ENCODE measurements around the gene TXNRD1. TPM values are rescaled to one million over a fixed set of nuclear protein-coding genes. Genes with fewer than 3 reads are reported as not detected.

Gene TXNRD1
- 10 to 100 TPM; 87.9 to 89.0 TPM for total RNA-seq

DNA sequence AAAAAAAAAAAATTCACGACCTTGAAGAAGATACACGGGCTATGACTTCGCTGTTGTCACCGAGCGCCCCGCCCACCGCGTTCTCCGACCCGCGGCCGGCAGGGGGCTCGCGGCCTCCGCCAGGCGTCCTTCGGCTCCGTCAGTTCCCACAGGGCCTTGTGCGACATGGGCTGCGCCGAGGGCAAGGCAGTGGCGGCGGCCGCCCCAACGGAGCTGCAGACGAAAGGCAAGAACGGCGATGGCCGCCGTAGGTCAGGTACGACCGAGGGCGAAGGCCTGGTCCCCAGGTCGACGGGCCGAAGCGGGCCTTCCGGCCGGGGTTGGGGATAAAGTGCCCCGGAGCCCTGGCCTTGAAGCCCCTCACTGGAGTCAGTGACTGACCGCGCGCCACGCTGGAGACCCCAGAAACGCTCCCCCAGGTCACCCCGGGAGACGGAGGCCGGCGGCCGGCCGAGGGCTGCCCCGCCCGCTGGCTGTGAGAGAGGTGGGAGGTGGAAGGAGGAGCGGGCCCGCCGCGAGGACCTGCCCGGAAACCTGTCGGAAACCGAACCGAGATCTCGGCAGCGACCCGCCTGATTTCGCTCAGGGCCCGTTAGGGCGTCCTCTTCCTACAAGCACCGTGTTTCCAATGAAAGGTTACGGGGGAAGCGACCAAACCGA is at the start of gene TXNRD1:
TXNRD1 (plus strand) TSS at position 142 of the 660 bp plus-strand sequence; CDS start at position 166, 24 bp downstream.
- H3K27ac Mint-ChIP-seq: peak within 1 kb of the TSS; percentile 78
- TF ChIP-seq, protein P1, sequence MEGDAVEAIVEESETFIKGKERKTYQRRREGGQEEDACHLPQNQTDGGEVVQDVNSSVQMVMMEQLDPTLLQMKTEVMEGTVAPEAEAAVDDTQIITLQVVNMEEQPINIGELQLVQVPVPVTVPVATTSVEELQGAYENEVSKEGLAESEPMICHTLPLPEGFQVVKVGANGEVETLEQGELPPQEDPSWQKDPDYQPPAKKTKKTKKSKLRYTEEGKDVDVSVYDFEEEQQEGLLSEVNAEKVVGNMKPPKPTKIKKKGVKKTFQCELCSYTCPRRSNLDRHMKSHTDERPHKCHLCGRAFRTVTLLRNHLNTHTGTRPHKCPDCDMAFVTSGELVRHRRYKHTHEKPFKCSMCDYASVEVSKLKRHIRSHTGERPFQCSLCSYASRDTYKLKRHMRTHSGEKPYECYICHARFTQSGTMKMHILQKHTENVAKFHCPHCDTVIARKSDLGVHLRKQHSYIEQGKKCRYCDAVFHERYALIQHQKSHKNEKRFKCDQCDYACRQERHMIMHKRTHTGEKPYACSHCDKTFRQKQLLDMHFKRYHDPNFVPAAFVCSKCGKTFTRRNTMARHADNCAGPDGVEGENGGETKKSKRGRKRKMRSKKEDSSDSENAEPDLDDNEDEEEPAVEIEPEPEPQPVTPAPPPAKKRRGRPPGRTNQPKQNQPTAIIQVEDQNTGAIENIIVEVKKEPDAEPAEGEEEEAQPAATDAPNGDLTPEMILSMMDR (IDR thresholded peaks at IDR 0.05): peak; percentile 83
- peaks cover 4% of the 10 kb centered on the region for H3K36me3 Mint-ChIP-seq (ENCODE audit: low read depth)
- intact Hi-C loops (cut with micrococcal nuclease): loop anchor here (1.0 to 5.0 kb wide), 3 partner anchors 72 to 143 kb away; partner anchors contain the start of gene EID3
- H3K4me3 Mint-ChIP-seq: peak within 1 kb of the TSS; percentile 66
- ChIA-PET CTCF (interaction anchor here (0.6 to 5.1 kb wide), 9 partner anchors 10 to 166 kb away, joined by 3 to 59 read pairs (median 4); partner anchors contain the start of gene EID3), POLR2A (interaction anchor here (0.8 to 9.3 kb wide), 4 partner anchors 61 to 136 kb away, joined by 3 to 118 read pairs (median 3); no protein-coding TSS in a partner anchor)
- DNase-seq (peak; percentile 89), ATAC-seq (peak; percentile 85)
- H3K9me3 Mint-ChIP-seq: peaks cover 2% of the 10 kb centered on the region
- H3K4me1 Mint-ChIP-seq (ENCODE audit: low read depth): peaks cover 33% of the 10 kb centered on the region
- no peaks in the 10 kb centered on the region for H3K27me3 Mint-ChIP-seq

GRCh38 chr12:104165801-104166200 is 49.8 kb upstream of the TXNRD1 start:
- intact Hi-C loops (cut with micrococcal nuclease): no loop called here
- Mint-ChIP-seq H3K4me3 (no peak overlapping the region), H3K4me1 (ENCODE audit: low read depth) (peaks cover 6% of the 10 kb centered on the region), H3K27ac (no peak overlapping the region), H3K9me3 (no peaks in the 10 kb centered on the region), H3K36me3 (ENCODE audit: low read depth) (no peaks in the 10 kb centered on the region), H3K27me3 (peaks cover 2% of the 10 kb centered on the region)
- TF ChIP-seq, protein P1 (IDR thresholded peaks at IDR 0.05): no peak
- CTCF ChIA-PET: interaction anchor here (1.0 to 1.1 kb wide), 2 partner anchors 34 to 57 kb away, joined by 3 read pairs; no protein-coding TSS in a partner anchor
- POLR2A ChIA-PET: interaction anchor here (1.3 kb wide), 1 partner anchor 15 kb away, joined by 3 read pairs; no protein-coding TSS in a partner anchor
- ATAC-seq: no peak
- DNase-seq: no peak

DNA sequence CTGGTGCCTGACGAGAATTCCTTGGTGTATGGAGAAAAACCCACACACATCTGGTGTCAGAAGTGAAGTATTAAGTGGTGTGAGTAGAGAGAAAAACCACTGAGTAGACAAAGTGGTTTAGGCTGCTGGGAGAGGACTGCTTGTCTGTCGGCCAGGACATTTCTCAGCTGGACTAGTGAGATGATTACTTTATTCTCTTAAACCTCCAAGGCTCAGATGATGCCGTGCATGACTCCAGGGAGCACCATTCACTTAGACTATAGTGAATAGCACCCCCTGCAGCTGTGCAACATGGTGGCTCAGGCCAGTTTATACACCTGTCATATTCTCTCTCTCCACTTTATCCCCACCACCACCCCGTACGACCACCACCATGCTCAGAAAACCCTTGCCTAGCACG is 49.1 kb upstream of the TXNRD1 start:
- TF ChIP-seq, protein P1 (IDR thresholded peaks at IDR 0.05): no peak
- POLR2A ChIA-PET: interaction anchor here (1.3 kb wide), 1 partner anchor 14 kb away, joined by 3 read pairs; no protein-coding TSS in a partner anchor

DNA sequence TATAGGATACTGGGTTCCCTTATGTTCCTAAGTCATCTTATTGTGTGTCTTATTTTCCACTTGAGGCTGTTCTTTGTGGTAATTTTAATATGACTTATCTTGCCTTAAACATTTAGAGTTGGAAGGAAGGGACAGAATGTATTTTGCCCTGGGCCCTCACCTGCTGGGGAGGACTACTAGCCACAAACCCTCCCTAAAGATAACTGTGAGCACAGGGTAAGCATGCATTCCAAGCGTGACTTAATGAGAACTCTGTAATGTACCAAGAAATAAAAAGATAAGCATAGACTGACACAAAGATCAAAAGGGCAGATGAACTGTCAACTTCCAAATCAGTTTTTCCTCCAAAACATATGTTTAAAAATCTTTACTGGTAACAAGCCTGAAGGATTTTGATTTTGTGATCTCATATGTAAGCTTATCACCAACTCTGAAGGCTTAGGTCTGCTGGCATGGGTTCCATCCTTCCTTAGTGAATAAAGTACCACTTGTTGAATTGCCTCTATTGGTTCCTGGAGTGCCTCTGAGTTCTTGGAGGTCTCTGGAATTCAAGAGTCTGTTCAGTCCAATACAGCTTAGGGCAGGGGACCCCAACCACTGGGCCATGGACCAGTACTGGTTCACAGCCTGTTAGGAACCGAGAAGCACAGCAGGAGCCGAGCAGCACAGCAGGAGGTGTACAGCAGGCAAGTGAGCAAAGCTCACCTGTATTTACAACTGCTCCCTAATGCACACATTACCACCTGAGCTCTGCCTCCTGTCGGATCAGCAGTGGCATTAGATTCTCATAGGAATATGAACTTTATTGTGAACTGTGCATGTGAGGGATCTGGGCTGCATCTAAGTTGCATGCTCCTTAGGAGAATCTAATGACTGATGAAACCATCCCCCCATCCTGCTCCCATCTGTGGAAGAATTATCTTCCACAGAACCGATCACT is 47.8 kb upstream of the TXNRD1 start:
- ChIA-PET CTCF (interaction anchor here (1.3 kb wide), 1 partner anchor 59 kb away, joined by 3 read pairs; no protein-coding TSS in a partner anchor), POLR2A (no interaction called here)
- no peaks in the 10 kb centered on the region for H3K36me3 Mint-ChIP-seq (ENCODE audit: low read depth)
- TF ChIP-seq, protein P1 (IDR thresholded peaks at IDR 0.05): no peak
- H3K4me3 Mint-ChIP-seq: no peak overlapping the region
- ATAC-seq: no peak
- no peak overlapping the region for H3K27ac Mint-ChIP-seq
- peaks cover 4% of the 10 kb centered on the region for H3K4me1 Mint-ChIP-seq (ENCODE audit: low read depth)
- no peak for DNase-seq
- peaks cover 2% of the 10 kb centered on the region for H3K27me3 Mint-ChIP-seq
- intact Hi-C loops (cut with micrococcal nuclease): no loop called here
- H3K9me3 Mint-ChIP-seq: no peaks in the 10 kb centered on the region

More for the DNA sequence above, 49.1 kb upstream of the TXNRD1 start:
- CTCF ChIA-PET: no interaction called here
- no peak for ATAC-seq
- Mint-ChIP-seq H3K4me1 (ENCODE audit: low read depth) (peaks cover 6% of the 10 kb centered on the region), H3K36me3 (ENCODE audit: low read depth) (no peaks in the 10 kb centered on the region), H3K27ac (no peak overlapping the region), H3K4me3 (no peak overlapping the region), H3K9me3 (no peaks in the 10 kb centered on the region), H3K27me3 (peaks cover 2% of the 10 kb centered on the region)
- intact Hi-C loops (cut with micrococcal nuclease): no loop called here
- no peak for DNase-seq

Data from activated CD8-positive, alpha-beta T cell treated with anti-CD3 and anti-CD28 coated beads for 36 hours (primary cell).